G401.6 (cell line): ENCODE results near the gene CHD9NB.

Experiments
- FAIRE-seq: peaks from 2 replicates; lab custom pipeline; 2012; peaks lifted over from hg19 to GRCh38; lab: Jason Lieb, UNC

The CHD9NB gene

DNA sequence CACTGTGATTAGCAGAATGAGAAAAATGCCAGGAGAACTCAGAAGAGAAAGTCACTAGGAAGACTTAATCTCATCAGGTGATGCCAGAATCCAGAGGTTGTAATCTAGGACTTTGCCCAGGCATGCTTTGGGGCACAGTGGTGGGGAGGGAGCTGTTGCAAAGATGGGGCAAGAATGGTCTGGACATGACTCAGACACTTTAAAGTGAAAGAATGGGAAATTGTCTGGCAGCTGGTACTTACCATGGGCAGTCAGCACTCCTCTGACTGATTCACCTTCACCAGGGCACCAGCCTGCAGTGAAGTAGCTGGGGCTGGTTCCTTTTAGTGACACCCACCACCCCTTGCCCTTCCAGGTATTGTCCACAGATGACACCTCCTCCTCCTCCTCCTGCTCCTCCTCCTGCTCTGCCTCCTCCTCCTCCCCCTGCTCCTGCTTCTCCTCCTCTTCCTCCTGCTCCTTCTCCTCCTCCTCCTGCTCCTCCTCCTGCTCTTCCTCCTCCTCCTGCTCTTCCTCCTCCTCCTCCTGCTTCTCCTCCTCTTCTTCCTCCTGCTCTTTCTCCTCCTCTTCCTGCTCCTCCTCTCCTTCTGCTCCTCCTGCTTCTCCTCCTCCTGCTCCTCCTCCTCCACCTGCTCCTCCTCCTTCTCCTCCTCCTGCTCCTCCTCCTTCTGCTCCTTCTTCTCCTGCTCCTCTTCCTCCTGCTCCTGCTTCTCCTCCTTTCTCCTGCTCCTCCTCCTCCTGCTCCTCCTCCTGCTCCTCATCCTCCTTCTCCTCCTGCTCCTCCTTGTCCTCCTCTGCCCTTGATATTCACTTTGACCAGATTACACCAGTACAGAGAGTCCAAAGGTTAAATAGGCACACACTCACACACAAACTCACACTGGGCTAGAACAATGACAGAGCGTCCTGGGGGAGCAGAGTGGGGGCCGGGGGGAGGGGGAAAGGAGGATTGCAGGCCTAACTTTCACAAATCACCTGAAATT is at the start of gene CHD9NB:
Gene CHD9NB, minus strand, starts transcription at position 379 of the 983 bp plus-strand sequence. CDS start 8,739 bp downstream, outside the sequence.
- FAIRE-seq, result peak; percentile 92

- FAIRE-seq, result no peak
These were observed 48.2 kb upstream of the CHD9NB start for GRCh38 chr16:53100889-53101288.

GRCh38 chr16:53100131-53100748 is 47.5 kb upstream of the CHD9NB start:
- no peak for FAIRE-seq

- no peak for FAIRE-seq
These were observed 46.8 kb upstream of the CHD9NB start for GRCh38 chr16:53099318-53100130.

- FAIRE-seq, result no peak
These were observed 46.0 kb upstream of the CHD9NB start for GRCh38 chr16:53098526-53099317.

GRCh38 chr16:53097190-53097589 is 44.5 kb upstream of the CHD9NB start:
- no peak for FAIRE-seq

GRCh38 chr16:53094013-53094630 is 41.4 kb upstream of the CHD9NB start:
- FAIRE-seq, result no peak

GRCh38 chr16:53093162-53093744 is 40.6 kb upstream of the CHD9NB start:
- FAIRE-seq, result no peak

GRCh38 chr16:53092284-53092683 is 39.6 kb upstream of the CHD9NB start:
- FAIRE-seq, result no peak

DNA sequence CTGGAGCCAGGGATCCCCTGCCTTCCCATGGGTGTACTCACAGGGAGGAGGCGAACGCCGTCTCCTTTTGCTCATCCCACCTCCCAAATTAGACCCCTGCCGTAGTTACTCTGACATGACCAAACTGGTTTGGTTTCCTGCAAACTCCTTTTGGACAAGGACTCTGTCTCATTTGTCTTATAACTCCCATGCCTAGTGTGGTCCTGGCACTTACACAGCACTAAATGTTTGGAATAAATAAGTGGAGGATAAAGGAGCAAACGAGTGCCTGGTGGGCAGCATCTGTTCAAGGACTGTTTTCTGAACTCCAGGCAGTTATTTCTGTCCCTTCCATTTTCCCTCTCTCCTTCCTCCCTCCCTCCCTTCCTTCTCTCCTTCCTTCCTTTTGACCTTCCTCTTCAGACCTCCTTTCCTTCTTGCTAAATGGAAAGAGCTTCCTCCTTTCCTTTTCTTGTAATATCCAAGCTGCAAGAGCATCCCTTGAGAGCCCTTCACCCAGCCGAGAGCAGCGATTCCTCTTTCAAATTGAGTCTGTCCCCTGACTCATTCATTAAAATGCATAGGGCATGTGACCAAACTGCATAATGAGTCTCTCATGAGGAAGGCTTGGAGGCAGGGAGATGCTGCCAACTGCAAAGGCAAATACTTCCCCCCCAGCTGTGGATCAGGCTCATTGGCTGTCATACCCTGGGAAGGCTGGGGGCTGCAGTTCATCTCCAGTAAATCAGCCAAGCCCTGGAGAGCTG is 38.9 kb upstream of the CHD9NB start:
- FAIRE-seq, result no peak

DNA sequence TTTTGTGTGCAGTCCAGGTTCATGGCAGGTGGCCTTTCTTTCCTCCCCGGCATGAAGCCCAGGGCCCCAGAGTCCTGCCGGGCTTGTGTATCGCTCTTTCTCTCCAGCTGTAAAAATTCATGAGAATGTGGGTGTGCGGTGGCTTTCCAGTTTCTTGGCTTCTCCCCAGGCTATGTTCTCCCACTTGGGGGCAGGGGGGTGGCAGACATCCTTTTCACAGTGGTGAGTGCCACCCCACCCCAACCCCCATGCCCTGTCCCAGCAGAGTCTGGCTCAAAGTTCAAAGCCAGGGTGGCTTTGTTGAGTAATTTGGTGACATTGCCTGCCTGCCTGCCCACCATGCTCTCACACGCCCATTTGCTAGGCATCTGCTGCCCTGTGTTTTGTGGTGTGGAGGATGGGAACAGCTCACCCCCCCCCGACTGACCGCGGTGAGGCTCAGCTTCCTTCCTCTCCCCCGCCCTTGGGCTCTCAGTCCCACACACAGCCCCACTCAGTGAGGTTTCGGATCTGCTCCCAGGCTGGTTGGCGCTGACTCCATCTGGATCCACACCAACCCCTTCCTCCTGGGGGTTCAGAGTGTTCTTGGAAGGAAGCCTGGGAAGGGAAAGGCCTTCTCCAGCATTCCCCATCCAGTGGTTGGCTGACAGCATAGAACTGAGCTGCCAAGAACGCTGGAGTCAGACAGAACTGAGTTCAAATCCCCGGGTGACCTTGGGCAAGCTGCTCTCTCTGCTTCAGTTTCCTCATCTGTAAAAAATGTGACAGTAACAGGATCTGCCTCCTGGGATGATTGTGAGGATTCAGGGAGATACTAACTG is 38.1 kb upstream of the CHD9NB start:
- FAIRE-seq, result no peak

- FAIRE-seq, result no peak
These were observed 37.5 kb upstream of the CHD9NB start for GRCh38 chr16:53090286-53090590.

DNA sequence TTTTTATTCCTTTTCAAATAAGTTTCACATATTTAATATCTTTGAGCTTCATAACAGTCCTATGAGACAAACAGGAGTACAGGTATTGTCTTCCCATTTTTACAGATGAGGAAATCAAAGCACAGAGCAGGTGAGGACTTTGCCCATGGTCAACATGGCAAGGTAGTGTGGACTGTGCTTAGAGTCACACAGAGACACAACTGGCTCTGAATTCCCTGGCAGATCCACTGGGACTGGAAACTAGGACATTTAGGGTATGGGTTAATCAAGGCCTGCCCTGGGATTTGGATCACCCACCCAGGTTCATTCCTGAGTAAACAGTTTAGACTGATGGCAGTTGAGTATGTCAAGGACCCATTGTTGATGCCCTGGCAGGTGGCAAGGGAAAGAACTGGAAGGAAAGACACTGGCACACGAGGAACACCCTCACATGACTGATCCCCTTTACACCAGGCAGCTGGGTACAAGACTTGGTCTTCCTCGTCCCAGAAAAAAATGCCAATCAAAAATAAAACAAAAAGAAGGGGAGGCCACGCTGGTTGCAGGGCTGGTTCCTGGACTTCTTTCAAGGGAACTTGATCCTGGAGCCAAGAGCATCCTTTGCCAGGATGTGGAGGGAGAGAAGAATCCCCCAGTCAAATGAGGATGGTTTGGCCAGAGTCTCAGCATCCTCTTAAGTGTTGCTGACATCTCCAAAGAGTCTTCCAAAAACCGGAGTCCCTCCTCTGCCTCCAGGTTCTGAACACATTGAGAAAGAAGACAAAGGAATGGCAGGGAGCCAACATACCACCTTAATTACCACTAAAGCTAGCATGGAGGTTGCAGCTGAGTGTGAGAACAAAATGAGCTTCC is 37.0 kb upstream of the CHD9NB start:
- FAIRE-seq, result no peak

- no peak for FAIRE-seq
These were observed 34.4 kb upstream of the CHD9NB start for GRCh38 chr16:53087101-53087500.

DNA sequence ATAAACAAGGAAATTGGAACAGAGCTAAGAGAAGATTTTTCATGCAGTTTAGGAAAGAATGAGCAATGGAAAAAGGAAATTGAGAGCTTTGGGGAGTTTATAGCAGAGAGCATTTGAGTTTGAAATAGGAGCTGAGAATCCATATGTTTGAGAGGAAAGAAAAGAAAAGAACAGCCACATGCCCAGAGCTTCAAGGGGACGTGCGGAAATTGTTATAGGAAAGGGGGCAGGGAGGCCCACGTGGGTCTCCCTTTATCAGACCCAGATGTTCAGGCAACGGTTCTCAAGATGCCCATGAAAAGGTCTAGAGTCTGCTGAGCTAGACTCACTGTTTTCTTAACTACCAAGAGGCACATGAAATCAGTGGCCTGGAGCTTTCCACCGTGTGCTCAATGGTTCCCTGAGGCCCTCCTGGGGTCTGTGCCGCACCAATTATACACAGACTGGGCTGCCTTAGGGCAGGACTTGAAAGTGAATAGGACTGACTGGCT is 33.3 kb upstream of the CHD9NB start:
- no peak for FAIRE-seq

DNA sequence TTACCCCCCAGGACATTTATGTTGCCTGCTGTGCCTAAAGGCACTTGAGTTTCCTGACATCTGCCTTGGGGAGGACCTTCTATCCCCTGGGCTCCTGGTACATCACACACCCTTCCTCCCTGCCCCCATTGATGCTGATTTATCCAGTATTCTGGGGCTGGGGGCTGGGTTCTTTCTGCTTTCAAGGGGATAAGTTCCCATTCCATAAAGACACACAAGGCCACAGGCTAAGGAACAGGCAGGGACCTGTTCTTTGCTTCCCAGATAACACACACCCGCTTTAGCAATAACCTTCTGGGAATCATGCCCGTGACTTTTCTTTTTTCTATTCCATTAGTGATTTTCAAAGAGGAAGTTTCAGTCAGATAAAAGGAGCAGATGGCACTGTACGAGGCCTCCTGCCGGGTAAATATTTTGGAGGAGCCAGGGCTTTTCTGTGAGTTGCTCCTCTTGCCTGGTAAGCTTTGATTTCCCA is 32.7 kb upstream of the CHD9NB start:
- FAIRE-seq, result no peak

DNA sequence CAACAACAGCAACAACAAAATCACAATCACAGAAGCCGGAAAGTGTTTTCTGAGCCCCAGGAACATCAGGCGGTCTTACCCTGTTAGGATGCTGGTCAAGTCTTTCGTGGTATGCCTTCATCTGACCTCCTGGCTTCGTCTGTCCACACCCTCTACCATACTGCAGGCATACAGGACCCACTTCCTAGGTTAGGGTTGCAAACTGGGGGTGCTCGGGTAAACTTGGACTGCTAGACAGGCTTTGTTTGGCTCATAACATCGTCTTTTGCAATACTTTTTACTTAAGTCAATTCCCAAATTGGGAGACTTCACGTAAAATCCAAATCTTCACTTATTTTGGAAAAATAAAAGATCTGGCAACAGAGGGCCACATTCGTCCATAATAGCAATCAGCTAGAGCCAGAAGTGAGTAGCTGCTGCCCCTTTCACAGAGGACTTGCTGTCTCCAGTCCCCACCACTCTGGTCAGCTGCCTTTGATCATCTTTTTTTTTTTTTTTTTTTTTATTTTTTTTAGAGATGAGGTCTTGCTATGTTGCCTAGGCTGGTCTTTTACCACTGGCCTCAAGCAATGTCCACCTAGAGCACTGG is 32.1 kb upstream of the CHD9NB start:
- no peak for FAIRE-seq

DNA sequence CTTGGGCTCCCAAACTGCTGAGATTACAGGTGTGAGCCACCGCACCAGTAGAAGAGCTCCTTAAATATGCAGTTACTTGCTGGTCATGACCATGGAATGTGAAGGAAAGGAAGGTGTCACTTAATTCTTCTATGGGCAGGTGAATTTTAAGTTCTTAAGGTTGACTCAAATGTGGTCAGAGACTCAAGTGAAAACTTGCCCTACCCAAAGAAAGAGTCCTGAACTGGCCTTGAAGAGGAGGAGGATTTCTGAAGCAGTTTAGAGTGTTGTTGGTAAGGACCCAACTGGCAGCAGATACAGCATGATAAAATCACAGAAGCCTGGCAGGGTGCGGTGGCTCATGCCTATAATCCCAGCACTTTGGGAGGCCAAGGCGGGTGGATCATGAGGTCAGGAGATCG is 31.4 kb upstream of the CHD9NB start:
- FAIRE-seq, result no peak
